Activated CD8-positive, alpha-beta memory T cell treated with anti-CD3 and anti-CD28 coated beads for 48 hours (primary cell): ENCODE results near the gene KCNIP4.

Experiments
- DNase-seq, 3 experiments: peaks; one replicate each; pipeline ENCODE4 v3.0.0-alpha.2; 2020; ENCODE audit warnings: low read depth in 2 of 3, low spot score in 2 of 3

Gene KCNIP4

GRCh38 chr4:21203416-21203815, 745.2 kb downstream of the KCNIP4 start:
- no peak for DNase-seq

- no peak for DNase-seq
Measured at GRCh38 chr4:21202959-21203358, 745.6 kb downstream of the KCNIP4 start.

GRCh38 chr4:21198683-21199082, 749.9 kb downstream of the KCNIP4 start:
- no peak for DNase-seq

GRCh38 chr4:21195682-21196081, 752.9 kb downstream of the KCNIP4 start:
- DNase-seq: no peak

- no peak for DNase-seq
Measured at GRCh38 chr4:21192367-21192766, 756.2 kb downstream of the KCNIP4 start.

- no peak for DNase-seq
Measured at GRCh38 chr4:21191317-21191716, 757.3 kb downstream of the KCNIP4 start.

- no peak for DNase-seq
Measured at GRCh38 chr4:21184788-21185187, 763.8 kb downstream of the KCNIP4 start.

- DNase-seq: no peak
Measured at GRCh38 chr4:21181716-21182115, 766.9 kb downstream of the KCNIP4 start.

GRCh38 chr4:21177871-21178270, 770.7 kb downstream of the KCNIP4 start:
- no peak for DNase-seq

- no peak for DNase-seq
Measured at GRCh38 chr4:21177092-21177491, 771.5 kb downstream of the KCNIP4 start.

- DNase-seq: no peak
Measured at GRCh38 chr4:21167711-21168110, 780.9 kb downstream of the KCNIP4 start.

GRCh38 chr4:21155367-21155766, 793.2 kb downstream of the KCNIP4 start:
- no peak for DNase-seq

GRCh38 chr4:21139327-21139726, 809.2 kb downstream of the KCNIP4 start:
- no peak for DNase-seq

- no peak for DNase-seq
Measured at GRCh38 chr4:21136051-21136630, 812.4 kb downstream of the KCNIP4 start.

GRCh38 chr4:21134994-21135393, 813.6 kb downstream of the KCNIP4 start:
- DNase-seq: no peak

- no peak for DNase-seq
Measured at GRCh38 chr4:21130606-21131005, 818.0 kb downstream of the KCNIP4 start.

- DNase-seq: no peak
Measured at GRCh38 chr4:21126014-21126512, 822.5 kb downstream of the KCNIP4 start.

- DNase-seq: no peak
Measured at GRCh38 chr4:21118301-21118700, 830.3 kb downstream of the KCNIP4 start.

GRCh38 chr4:21117541-21118180, 830.9 kb downstream of the KCNIP4 start:
- DNase-seq: no peak

GRCh38 chr4:21113496-21114223, 834.9 kb downstream of the KCNIP4 start:
- DNase-seq: no peak

GRCh38 chr4:21102667-21103066, 845.9 kb downstream of the KCNIP4 start:
- no peak for DNase-seq

- DNase-seq: no peak
Measured at GRCh38 chr4:21097865-21098264, 850.7 kb downstream of the KCNIP4 start.
